NB4 (cell line): ENCODE measurements around the gene FAM161A.

ENCODE experiments used
- POLR2A ChIP-seq: IDR thresholded peaks from 2 replicates; pipeline ENCODE4 v1.6.1; 2011; ENCODE audit warnings: mild to moderate bottlenecking; ENCODE audit not compliant: insufficient read length; ENCODE audit errors: extremely low read depth
- TF ChIP-seq, protein P1 (sequence below): IDR thresholded peaks from one replicate; pipeline ENCODE4 v1.5.1; 2012; ENCODE audit warnings: low read depth, low read length

- TF ChIP-seq, protein P1, sequence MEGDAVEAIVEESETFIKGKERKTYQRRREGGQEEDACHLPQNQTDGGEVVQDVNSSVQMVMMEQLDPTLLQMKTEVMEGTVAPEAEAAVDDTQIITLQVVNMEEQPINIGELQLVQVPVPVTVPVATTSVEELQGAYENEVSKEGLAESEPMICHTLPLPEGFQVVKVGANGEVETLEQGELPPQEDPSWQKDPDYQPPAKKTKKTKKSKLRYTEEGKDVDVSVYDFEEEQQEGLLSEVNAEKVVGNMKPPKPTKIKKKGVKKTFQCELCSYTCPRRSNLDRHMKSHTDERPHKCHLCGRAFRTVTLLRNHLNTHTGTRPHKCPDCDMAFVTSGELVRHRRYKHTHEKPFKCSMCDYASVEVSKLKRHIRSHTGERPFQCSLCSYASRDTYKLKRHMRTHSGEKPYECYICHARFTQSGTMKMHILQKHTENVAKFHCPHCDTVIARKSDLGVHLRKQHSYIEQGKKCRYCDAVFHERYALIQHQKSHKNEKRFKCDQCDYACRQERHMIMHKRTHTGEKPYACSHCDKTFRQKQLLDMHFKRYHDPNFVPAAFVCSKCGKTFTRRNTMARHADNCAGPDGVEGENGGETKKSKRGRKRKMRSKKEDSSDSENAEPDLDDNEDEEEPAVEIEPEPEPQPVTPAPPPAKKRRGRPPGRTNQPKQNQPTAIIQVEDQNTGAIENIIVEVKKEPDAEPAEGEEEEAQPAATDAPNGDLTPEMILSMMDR, result no peak
- TF ChIP-seq POLR2A, result no peak
These were observed 61.4 kb downstream of the FAM161A start for GRCh38 chr2:61792355-61792890.
